HS-27A (cell line): ENCODE data around the gene CAMK4.
"Not testable (repeated sequence)": the region's sequence is repeated elsewhere in the genome, so short reads cannot be mapped to it uniquely, and the experiment has no call there.

Experiments used
- DNase-seq: peaks from one replicate; pipeline ENCODE4 v3.0.0-alpha.2; 2012; ENCODE audit warnings: low read depth, missing footprints

The CAMK4 gene

DNA sequence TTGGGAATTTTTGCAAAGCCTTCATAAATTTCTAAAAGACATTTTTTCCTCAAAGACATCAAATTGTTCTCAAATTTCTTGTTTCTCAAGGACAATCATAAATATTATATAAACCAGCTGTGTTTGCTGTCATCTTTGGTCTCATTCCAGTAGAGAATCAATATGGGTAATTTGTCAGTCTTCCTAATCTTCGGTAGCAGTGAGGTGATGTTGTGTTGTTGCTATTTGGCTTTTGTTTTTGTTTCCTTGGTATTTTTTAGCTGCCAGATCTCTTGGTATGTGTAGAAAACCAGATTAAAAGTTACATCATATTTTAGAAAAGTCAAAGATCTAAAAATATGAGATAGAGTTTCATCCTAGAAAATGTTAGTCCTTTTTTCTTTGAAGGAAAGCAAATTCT lies 87.5 kb downstream of the CAMK4 start:
- DNase-seq = no peak

DNA sequence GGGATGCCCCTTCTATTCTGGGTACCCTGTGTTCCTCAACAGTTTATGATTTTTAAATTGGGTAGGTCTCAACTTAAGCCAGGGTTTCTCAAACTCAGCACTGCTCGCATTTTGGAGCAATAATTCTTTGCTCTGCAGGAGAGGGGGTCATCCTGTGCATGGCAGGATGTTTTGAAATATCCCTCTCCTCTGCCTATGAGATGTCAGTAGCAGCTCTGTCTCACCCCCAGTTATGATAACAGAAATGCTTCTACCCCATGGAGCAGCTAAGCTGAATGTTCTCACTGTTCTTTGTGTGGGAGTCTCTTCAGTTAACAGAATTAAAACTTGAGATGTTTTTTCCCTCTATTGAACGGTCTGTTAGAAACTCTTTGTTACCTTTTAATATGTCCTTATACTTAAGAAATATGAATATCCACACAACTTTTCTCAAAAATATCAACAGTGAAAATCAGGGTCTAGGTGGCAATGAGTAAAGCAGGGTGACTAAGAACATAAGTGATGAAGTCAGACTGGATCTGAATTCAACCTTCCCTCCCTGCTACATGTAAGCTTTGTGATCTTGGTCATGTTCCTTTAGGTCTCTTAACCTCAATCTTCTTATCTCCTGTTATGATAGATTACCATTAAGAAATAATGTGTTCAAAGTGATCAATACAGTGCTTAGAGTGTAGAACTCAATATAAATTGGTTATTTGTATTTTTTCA lies 89.0 kb downstream of the CAMK4 start:
- DNase-seq = no peak

DNA sequence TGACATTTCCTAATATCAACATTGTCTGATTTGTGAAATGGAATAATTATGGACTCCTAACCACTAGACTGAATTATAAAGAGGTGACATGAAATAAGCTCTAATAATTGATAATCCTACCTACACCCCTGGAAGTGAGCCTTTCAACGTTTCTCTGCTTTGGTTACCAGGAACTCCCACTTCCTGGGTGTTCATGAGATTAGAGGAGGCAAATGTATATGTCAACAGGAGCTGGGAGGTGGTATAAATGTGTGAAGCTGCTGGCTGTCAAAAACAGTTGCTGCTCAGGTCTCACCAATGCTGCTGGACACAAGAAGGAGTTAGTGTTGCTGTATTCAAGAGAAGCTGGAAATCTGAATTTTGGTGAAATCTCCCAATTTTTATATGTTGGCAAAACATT lies 96.8 kb downstream of the CAMK4 start:
- no peak for DNase-seq

GRCh38 chr5:111321376-111321775 lies 97.2 kb downstream of the CAMK4 start:
- no peak for DNase-seq

- no peak for DNase-seq
Observed at GRCh38 chr5:111326551-111326950, 102.4 kb downstream of the CAMK4 start.

DNA sequence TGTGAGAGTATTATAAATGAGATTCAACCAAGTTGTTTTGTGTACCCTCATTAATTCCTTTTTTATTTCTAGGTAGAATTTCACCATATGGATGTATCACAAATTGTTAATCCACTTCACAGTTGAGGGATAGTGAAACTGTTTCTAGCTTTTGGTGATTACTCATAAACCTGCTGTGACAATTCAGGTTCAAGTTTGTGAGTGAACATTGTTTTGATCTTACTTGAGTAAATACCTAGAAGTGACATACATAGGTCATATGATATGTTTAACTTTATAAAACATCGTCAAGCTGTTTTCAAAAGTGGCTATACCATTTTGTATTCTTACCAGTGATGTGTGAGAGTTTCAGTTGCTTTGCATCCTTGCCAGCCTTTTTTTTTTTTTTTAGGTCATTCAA lies 112.9 kb downstream of the CAMK4 start:
- DNase-seq = no peak

DNA sequence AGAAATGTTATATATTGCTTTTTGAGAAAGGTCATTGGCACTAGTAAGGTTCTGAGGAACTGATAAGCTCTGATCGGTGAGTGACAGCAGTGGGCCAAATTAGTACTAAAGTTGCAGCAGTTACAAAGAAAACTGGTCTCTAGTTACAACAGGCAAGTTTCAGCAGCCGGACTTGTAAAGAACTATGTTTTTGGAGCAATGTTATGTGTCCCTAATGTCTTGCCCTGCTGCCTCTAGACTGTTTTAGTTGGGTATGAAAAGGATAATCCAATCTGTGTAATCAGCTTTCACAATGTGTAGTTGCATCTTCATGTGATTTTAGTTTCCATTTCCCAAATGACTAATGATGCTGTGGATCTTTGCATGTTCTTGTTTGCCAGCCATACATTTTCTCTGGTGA lies 113.5 kb downstream of the CAMK4 start:
- DNase-seq = no peak

DNA sequence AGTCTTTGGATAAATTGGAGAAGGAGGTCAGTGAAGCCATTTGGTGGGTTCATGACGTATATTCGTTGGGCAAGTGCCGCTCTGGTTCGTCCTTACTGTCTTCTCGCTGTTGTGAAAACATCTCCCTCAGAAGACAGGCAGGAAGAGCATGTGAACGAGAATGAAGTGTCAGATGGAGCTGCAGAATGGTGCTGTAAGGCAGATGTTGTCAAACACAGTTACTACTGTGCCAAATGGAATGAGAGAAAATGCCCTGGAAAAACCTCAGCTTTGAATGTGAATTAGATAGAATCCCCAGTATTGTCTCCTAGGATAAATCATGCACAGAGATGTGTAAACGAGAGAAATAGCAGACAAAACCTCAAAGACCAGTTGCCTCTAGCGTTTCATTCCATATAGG lies 121.5 kb downstream of the CAMK4 start:
- no peak for DNase-seq

GRCh38 chr5:111347021-111347420 lies 122.8 kb downstream of the CAMK4 start:
- DNase-seq = no peak

- no peak for DNase-seq
Observed at GRCh38 chr5:111348661-111349329, 124.6 kb downstream of the CAMK4 start.

DNA sequence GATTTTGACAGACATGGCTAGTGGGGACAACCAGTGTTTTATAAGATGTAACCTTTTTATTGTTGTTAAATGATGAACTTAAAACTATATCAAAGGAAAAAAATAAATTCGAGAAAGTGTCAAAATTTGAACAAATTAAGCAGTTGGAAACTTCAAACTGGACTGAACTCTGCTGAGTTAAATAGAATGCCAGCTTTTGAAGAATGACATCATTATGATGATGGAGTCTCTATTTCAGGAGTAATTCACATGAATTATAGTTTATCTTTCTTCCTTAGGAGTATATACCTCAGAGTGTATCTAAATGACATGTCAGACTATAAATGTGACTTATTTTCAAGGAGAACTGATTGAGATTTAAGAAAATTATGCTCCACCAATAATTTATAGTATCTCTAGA lies 125.2 kb downstream of the CAMK4 start:
- DNase-seq = no peak

DNA sequence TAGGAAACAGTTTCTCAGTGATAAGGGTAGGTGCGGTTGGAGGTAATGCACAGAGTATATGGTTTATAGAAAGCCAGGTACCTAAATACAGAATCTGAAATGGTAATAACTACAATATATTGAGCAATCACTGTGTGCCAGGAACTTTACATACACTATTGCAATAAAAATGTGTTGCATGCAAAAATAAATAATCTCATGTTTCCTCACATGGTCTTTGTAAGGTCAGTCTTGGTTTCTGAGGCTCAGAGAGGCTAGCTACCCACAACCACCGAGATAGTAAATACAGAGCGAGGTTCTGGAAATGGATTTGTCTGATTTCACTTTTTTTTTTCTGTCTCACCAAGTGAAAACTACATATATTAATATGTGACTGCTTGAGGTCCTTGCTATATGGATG lies 128.9 kb downstream of the CAMK4 start:
- DNase-seq = no peak

GRCh38 chr5:111358726-111359125 lies 134.5 kb downstream of the CAMK4 start:
- DNase-seq = not testable (repeated sequence)

GRCh38 chr5:111360173-111360572 lies 136.0 kb downstream of the CAMK4 start:
- DNase-seq = no peak

DNA sequence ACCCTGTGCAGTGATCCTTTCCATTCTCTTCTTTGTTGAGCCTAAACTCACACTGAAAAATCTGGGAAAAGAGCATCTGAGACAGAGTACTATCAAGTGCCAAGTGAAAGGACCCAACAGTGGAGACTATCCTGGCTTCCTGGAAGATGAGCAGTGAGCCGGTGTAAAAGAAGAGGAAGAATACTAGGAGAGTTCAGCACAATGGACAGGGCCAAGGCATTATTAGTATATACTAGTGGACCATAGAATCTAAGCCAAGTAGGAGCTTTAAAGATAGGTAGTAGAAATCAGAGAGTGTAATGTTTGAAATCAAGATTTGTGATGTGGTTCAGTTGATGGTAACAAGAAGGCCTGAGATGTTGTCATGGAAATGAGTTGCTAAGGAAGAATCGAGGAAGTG lies 140.8 kb downstream of the CAMK4 start:
- DNase-seq = no peak

- no peak for DNase-seq
Observed at GRCh38 chr5:111366388-111366787, 142.2 kb downstream of the CAMK4 start.

DNA sequence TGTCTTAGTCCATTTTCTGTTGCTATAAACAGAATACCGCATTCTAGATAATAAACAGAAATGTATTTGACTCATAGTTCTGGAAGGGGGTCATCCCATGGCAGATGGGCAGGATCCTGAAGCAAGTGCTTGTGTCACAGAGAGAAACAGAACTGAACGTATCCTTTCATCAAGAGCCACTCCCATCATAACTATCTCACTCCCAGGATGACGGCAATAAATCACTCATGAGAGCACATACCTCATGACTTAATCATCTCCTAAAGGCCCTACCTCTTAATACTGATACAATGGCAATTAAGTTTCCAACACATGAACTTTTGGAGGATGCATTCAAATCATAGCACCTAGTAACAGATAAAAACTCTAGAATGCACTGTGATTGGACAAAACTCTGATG lies 142.9 kb downstream of the CAMK4 start:
- DNase-seq = no peak

GRCh38 chr5:111372799-111373198 lies 148.6 kb downstream of the CAMK4 start:
- no peak for DNase-seq

DNA sequence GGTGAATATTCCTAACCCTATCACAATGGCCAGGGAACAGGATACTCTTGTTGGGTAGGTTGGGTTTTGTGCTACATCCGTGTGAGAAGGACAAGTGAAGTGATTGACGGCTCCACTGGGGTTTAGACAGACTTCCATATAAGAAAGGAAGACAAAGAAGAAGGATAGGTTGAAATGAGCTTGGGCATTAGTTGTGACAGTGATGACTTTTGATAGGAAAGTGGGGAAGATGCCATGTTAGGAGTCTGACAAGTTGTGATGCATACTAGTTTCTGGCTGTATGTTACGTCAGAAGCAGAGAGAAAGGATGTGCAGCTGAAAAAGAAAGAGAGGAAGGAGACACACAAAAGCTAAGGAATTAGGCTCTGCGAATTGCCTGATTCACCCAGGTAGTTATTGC lies 150.2 kb downstream of the CAMK4 start:
- DNase-seq = no peak

DNA sequence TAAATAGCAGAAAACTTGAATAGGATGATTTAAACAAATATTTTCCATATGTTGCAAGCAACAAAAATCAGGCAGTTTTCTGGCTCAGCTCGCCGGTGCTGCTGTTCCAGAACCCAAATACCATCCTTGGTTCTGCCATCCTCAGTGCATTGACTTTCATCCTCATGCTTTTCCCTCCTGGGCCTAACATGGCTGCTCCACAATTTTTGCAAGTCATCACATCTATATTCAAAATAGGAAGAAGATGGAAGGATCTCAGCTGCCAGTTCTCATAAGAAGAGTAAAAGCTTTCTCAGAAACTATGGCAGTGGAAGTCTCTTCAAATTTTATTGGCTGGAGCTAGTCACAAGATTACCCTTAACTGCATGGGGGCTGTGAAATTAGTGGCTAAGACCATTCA lies 151.5 kb downstream of the CAMK4 start:
- no peak for DNase-seq

GRCh38 chr5:111377306-111377705 lies 153.1 kb downstream of the CAMK4 start:
- DNase-seq = no peak

DNA sequence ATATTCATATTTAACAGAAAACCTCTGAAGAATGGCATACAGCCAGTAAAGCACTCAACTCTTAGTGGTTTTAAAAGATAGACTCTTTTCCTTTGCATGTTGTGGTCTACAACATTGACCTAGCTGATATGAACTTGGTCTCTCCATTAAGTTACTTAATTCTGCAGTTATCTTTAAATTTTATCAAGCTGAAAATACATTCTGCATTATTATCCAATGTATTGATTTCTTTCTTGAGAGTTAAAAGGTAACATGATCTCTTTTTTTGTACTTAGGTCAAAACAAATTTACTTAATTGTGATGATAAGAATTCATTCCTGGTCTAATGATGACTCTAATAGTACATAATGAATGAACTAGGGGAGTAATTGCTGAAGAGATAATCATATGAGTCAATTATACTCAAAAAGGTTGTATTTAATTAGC lies 155.2 kb downstream of the CAMK4 start:
- DNase-seq = no peak

GRCh38 chr5:111383288-111383970 lies 159.2 kb downstream of the CAMK4 start:
- DNase-seq = no peak
